ENCODE data around the gene SBNO2. TPM values are rescaled to one million over a fixed set of nuclear protein-coding genes. Genes with fewer than 3 reads are reported as not detected.
A peak's percentile ranks its signal among the peaks of the same experiment; 100 is the strongest.

The SBNO2 gene
- total and polyA plus RNA-seq, 10 donors: 16.2 to 230 (median 112) TPM

DNA sequence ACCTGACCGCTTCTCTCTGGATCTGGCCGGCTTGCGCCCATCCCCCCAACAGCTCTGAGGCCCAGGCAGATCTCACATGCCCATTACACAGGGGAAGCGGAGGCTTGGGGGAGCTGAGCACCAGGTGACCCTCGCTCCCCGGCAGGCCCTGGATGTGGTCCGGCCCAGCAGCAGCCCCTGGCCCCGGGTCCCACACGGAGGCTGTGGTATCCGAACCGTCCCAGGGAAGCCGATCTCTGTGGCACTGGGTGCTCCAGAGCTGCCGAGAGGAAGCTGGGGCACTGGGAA lies 27.7 kb downstream of the SBNO2 start:
- no peak overlapping the region for H3K27ac ChIP-seq
- H3K27me3 ChIP-seq (replicated peaks in 1 of 7): no peaks in the 10 kb centered on the region
- TF ChIP-seq POLR2AphosphoS5 (IDR thresholded peaks at IDR 0.05): no peak
- TF ChIP-seq, protein P1, sequence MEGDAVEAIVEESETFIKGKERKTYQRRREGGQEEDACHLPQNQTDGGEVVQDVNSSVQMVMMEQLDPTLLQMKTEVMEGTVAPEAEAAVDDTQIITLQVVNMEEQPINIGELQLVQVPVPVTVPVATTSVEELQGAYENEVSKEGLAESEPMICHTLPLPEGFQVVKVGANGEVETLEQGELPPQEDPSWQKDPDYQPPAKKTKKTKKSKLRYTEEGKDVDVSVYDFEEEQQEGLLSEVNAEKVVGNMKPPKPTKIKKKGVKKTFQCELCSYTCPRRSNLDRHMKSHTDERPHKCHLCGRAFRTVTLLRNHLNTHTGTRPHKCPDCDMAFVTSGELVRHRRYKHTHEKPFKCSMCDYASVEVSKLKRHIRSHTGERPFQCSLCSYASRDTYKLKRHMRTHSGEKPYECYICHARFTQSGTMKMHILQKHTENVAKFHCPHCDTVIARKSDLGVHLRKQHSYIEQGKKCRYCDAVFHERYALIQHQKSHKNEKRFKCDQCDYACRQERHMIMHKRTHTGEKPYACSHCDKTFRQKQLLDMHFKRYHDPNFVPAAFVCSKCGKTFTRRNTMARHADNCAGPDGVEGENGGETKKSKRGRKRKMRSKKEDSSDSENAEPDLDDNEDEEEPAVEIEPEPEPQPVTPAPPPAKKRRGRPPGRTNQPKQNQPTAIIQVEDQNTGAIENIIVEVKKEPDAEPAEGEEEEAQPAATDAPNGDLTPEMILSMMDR (IDR thresholded peaks at IDR 0.05 in 8 of 11, conservative IDR thresholded peaks at IDR 0.05 in 3 of 11): no peak
- TF ChIP-seq POLR2A (IDR thresholded peaks at IDR 0.05): no peak
- 91 to 100% (median 94%) methylated on average over 1 to 13 of the region's 13 CpGs for WGBS, 5 donors
- no peaks in the 10 kb centered on the region for H3K9me3 ChIP-seq
- intact Hi-C loops (cut with DNase I; ENCODE audit: low total_unique reads): no loop called here
- no peak for DNase-seq
- no peak overlapping the region for H3K4me3 ChIP-seq
- peaks cover 0 to 93% (median 67%) of the 10 kb centered on the region in 6 donors for H3K36me3 ChIP-seq
- peaks cover 0 to 44% (median 24%) of the 10 kb centered on the region in 6 donors for H3K4me1 ChIP-seq

GRCh38 chr19:1145635-1146411 lies 28.2 kb downstream of the SBNO2 start:
- intact Hi-C loops (cut with DNase I; ENCODE audit: low total_unique reads): no loop called here
- peak overlapping the region in 1 of 8 donors; percentile 24 for H3K27ac ChIP-seq
- DNase-seq: no peak
- H3K4me3 ChIP-seq: no peak overlapping the region
- 90 to 97% (median 92%) methylated on average over 22 to 26 of the region's 26 CpGs for WGBS, 5 donors
- no peaks in the 10 kb centered on the region for H3K9me3 ChIP-seq
- H3K4me1 ChIP-seq: peaks cover 0 to 44% (median 21%) of the 10 kb centered on the region in 6 donors
- peaks cover 0 to 93% (median 63%) of the 10 kb centered on the region in 6 donors for H3K36me3 ChIP-seq
- H3K27me3 ChIP-seq (replicated peaks in 1 of 7): no peaks in the 10 kb centered on the region
- TF ChIP-seq, protein P1 (IDR thresholded peaks at IDR 0.05 in 8 of 11, conservative IDR thresholded peaks at IDR 0.05 in 3 of 11): no peak
- TF ChIP-seq POLR2AphosphoS5 (IDR thresholded peaks at IDR 0.05): peak in 2 of 3 donors; percentile 8 to 51
- TF ChIP-seq POLR2A (IDR thresholded peaks at IDR 0.05): no peak

DNA sequence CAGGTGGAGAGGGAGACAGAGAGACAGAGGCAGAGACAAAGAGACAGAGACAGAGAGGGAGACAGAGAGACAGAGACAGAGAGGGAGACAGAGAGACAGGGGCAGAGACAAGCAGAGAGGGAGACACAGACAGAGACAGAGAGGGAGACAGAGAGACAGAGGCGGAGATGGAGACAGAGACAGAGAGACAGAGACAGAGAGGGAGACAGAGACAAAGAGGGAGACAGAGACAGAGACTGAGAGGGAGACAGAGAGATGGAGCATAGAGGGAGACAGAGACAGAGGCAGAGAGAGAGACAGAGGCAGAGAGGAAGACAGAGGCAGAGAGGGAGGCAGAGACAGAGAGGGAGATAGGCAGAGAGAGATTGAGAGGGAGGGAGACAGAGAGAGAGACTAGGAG lies 29.3 kb downstream of the SBNO2 start:
- TF ChIP-seq, protein P1 (IDR thresholded peaks at IDR 0.05 in 8 of 11, conservative IDR thresholded peaks at IDR 0.05 in 3 of 11): no peak
- TF ChIP-seq POLR2AphosphoS5 (IDR thresholded peaks at IDR 0.05): no peak
- TF ChIP-seq POLR2A (IDR thresholded peaks at IDR 0.05): no peak
- intact Hi-C loops (cut with DNase I; ENCODE audit: low total_unique reads): no loop called here
- no peak for DNase-seq
- H3K4me1 ChIP-seq: peaks cover 0 to 44% (median 18%) of the 10 kb centered on the region in 6 donors
- 87 to 100% (median 97%) methylated on average over 1 of the region's 1 CpG for WGBS, 5 donors
- no peak overlapping the region for H3K4me3 ChIP-seq
- no peak overlapping the region for H3K27ac ChIP-seq
- H3K9me3 ChIP-seq: no peaks in the 10 kb centered on the region
- no peaks in the 10 kb centered on the region for H3K27me3 ChIP-seq (replicated peaks in 1 of 7)
- peaks cover 0 to 93% (median 57%) of the 10 kb centered on the region in 6 donors for H3K36me3 ChIP-seq

GRCh38 chr19:1143828-1144399 lies 30.2 kb downstream of the SBNO2 start:
- TF ChIP-seq POLR2AphosphoS5 (IDR thresholded peaks at IDR 0.05): peak in 1 of 3 donors; percentile 7
- TF ChIP-seq, protein P1 (IDR thresholded peaks at IDR 0.05 in 8 of 11, conservative IDR thresholded peaks at IDR 0.05 in 3 of 11): no peak
- Histone ChIP-seq H3K9me3 (no peaks in the 10 kb centered on the region), H3K27me3 (replicated peaks in 1 of 7) (no peaks in the 10 kb centered on the region), H3K36me3 (peaks cover 0 to 93% (median 52%) of the 10 kb centered on the region in 6 donors), H3K4me1 (peaks cover 0 to 44% (median 11%) of the 10 kb centered on the region in 6 donors), H3K27ac (no peak overlapping the region), H3K4me3 (no peak overlapping the region)
- intact Hi-C loops (cut with DNase I; ENCODE audit: low total_unique reads): no loop called here
- DNase-seq: no peak
- 91 to 98% (median 96%) methylated on average over 21 to 33 of the region's 33 CpGs for WGBS, 5 donors

All from spleen (tissue), 11 donors.